Type B pancreatic cell (in vitro differentiated cells): ENCODE data around the gene PARD3B. TPM values are rescaled to one million over a fixed set of nuclear protein-coding genes. Genes with fewer than 3 reads are reported as not detected.

Experiments used
- DNase-seq: peaks from one replicate; pipeline ENCODE4 v3.0.0; 2021; ENCODE audit warnings: mixed read lengths; ENCODE audit not compliant: unreplicated experiment; ENCODE audit errors: extremely low spot score
- H3K27ac Mint-ChIP-seq: 2 replicates; pipeline ENCODE4 v1.8.0; 2021; ENCODE audit warnings: mild to moderate bottlenecking, mixed read lengths
- H3K27me3 Mint-ChIP-seq: 2 replicates; pipeline ENCODE4 v1.8.0; 2021; ENCODE audit warnings: mixed read lengths
- H3K36me3 Mint-ChIP-seq: 2 replicates; pipeline ENCODE4 v1.8.0; 2021; ENCODE audit warnings: mixed read lengths
- H3K4me1 Mint-ChIP-seq: one replicate; pipeline ENCODE4 v1.8.0; 2021; ENCODE audit warnings: mixed read lengths; ENCODE audit not compliant: unreplicated experiment
- H3K4me3 Mint-ChIP-seq: 2 replicates; pipeline ENCODE4 v1.8.0; 2021; ENCODE audit warnings: mild to moderate bottlenecking, mixed read lengths
- H3K9me3 Mint-ChIP-seq: 2 replicates; pipeline ENCODE4 v1.8.0; 2021; ENCODE audit warnings: mixed read lengths
- CTCF ChIP-seq: fragments of 200-600 bp; sonication (generic); conservative IDR thresholded peaks from 2 replicates; pipeline ENCODE4 v1.5.0; 2021; ENCODE audit warnings: antibody characterized with exemption, mild to moderate bottlenecking
- total RNA-seq: library from RNA; stranded (reverse); gene quantifications from 2 replicates; pipeline ENCODE4 v1.2.1, GENCODE V29; 2021; ENCODE audit warnings: low replicate concordance

The PARD3B gene
- total RNA-seq, 1 donor from 2014 or later = 15.9 TPM

GRCh38 chr2:205148755-205149154 lies 603.5 kb downstream of the PARD3B start:
- no peak for DNase-seq
- peaks cover 4% of the 10 kb centered on the region for H3K36me3 Mint-ChIP-seq
- H3K27me3 Mint-ChIP-seq = no peaks in the 10 kb centered on the region
- no peak overlapping the region for H3K27ac Mint-ChIP-seq
- peaks cover 7% of the 10 kb centered on the region for H3K4me1 Mint-ChIP-seq
- H3K9me3 Mint-ChIP-seq = peaks cover 7% of the 10 kb centered on the region
- no peak for TF ChIP-seq CTCF
- no peak overlapping the region for H3K4me3 Mint-ChIP-seq

- Mint-ChIP-seq H3K9me3 (no peaks in the 10 kb centered on the region), H3K4me3 (no peak overlapping the region), H3K4me1 (peaks cover 3% of the 10 kb centered on the region), H3K27ac (no peak overlapping the region), H3K27me3 (no peaks in the 10 kb centered on the region), H3K36me3 (no peaks in the 10 kb centered on the region)
- no peak for TF ChIP-seq CTCF
- no peak for DNase-seq
Measured at GRCh38 chr2:205156457-205156856, 611.2 kb downstream of the PARD3B start.

DNA sequence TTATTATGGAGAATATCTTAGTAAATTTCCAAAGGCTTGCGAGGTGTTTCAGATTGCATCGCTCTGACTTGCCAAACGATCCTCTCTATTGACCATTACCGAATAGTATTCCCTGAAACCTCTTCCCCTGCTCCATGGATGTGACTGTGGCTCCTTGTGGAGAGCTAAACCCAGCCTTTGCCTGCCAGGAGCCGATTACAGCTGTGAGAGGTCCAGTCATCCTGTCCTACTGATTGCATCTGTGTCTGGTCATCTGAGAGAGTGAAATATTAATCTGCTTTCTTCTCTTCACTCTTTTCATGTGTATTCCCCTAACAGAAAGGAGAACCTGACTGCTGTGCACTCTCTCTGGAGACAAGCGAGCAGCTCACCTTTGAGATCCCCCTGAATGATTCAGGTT lies 613.1 kb downstream of the PARD3B start:
- peaks cover 17% of the 10 kb centered on the region for H3K4me1 Mint-ChIP-seq
- no peaks in the 10 kb centered on the region for H3K36me3 Mint-ChIP-seq
- no peak overlapping the region for H3K27ac Mint-ChIP-seq
- no peaks in the 10 kb centered on the region for H3K27me3 Mint-ChIP-seq
- no peaks in the 10 kb centered on the region for H3K9me3 Mint-ChIP-seq
- DNase-seq = no peak
- TF ChIP-seq CTCF = no peak
- H3K4me3 Mint-ChIP-seq = no peak overlapping the region

DNA sequence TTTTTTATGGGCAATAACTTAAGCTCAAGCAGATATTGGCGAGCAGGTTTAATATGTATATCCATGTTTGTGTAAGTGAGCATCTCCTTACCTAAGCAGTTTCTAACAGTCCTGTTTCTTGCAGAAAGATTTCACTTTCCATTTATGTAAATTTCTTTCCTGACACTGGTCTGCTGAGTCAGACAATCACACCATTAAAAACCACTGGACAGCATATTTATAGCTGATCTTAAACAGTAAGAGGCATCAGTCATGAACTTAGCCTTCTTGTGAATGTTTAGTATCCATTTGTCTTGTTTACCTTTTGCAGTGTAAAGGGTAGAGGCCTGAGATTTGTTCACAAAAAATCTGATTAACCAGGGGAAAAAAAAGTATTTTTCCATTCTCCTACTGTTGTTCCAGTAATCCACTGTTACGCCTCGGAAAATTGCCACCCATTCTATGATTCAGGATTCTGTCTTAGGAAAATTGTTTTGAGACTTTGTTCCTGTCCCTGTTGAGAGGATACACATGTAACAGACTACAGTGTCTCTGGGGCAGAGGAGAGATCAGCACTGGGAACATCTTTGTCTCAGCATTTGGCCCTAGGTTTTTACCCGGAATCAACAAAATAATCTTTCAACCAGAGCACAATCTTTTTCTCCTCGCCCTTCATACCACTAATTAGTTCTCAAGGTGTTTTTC lies 616.0 kb downstream of the PARD3B start:
- no peaks in the 10 kb centered on the region for H3K9me3 Mint-ChIP-seq
- DNase-seq = no peak
- H3K36me3 Mint-ChIP-seq = no peaks in the 10 kb centered on the region
- H3K27ac Mint-ChIP-seq = no peak overlapping the region
- TF ChIP-seq CTCF = no peak
- H3K27me3 Mint-ChIP-seq = no peaks in the 10 kb centered on the region
- peaks cover 21% of the 10 kb centered on the region for H3K4me1 Mint-ChIP-seq
- no peak overlapping the region for H3K4me3 Mint-ChIP-seq

GRCh38 chr2:205166745-205167144 lies 621.5 kb downstream of the PARD3B start:
- Mint-ChIP-seq H3K9me3 (no peaks in the 10 kb centered on the region), H3K4me1 (peaks cover 31% of the 10 kb centered on the region), H3K36me3 (peaks cover 4% of the 10 kb centered on the region), H3K4me3 (no peak overlapping the region), H3K27me3 (no peaks in the 10 kb centered on the region), H3K27ac (no peak overlapping the region)
- TF ChIP-seq CTCF = no peak
- no peak for DNase-seq
